H1 (cell line): Measurements from ENCODE around the gene ZNF423.

Source experiments
- POLR2A ChIP-seq, 2 experiments: IDR thresholded peaks; 1 replicate in 1 of 2; 2 replicates in 1 of 2; pipeline ENCODE4 v1.6.1; 2011; ENCODE audit warnings: low read depth in 2 of 2, low read length in 2 of 2, mild to moderate bottlenecking in 2 of 2; ENCODE audit errors: control extremely low read depth in 1 of 2
- TF ChIP-seq, protein P1 (sequence below), 3 experiments: IDR thresholded peaks; 1 replicate in 2 of 3; 2 replicates in 1 of 3; pipeline versions ENCODE4 v1.5.1 to v1.6.1; 2011; ENCODE audit warnings: low read length in 3 of 3, mild to moderate bottlenecking in 3 of 3, inconsistent platforms in 2 of 3, low read depth in 1 of 3, moderate library complexity in 1 of 3; ENCODE audit not compliant: insufficient read depth in 1 of 3; ENCODE audit errors: control extremely low read depth in 1 of 3

GRCh38 chr16:49780433-49780832 lies 75.5 kb downstream of the ZNF423 start:
- TF ChIP-seq POLR2A (IDR thresholded peaks at IDR 0.05; ENCODE audit: control extremely low read depth in 1 of 2, low read depth in 2 of 2, low read length in 2 of 2): no peak
- TF ChIP-seq, protein P1, sequence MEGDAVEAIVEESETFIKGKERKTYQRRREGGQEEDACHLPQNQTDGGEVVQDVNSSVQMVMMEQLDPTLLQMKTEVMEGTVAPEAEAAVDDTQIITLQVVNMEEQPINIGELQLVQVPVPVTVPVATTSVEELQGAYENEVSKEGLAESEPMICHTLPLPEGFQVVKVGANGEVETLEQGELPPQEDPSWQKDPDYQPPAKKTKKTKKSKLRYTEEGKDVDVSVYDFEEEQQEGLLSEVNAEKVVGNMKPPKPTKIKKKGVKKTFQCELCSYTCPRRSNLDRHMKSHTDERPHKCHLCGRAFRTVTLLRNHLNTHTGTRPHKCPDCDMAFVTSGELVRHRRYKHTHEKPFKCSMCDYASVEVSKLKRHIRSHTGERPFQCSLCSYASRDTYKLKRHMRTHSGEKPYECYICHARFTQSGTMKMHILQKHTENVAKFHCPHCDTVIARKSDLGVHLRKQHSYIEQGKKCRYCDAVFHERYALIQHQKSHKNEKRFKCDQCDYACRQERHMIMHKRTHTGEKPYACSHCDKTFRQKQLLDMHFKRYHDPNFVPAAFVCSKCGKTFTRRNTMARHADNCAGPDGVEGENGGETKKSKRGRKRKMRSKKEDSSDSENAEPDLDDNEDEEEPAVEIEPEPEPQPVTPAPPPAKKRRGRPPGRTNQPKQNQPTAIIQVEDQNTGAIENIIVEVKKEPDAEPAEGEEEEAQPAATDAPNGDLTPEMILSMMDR (IDR thresholded peaks at IDR 0.05; ENCODE audit: control extremely low read depth in 1 of 3, insufficient read depth in 1 of 3, low read depth in 1 of 3, low read length in 3 of 3): no peak
